Inferior parietal cortex (tissue), 1 donor: ENCODE results near the gene RELCH.
"Not testable (repeated sequence)": the region's sequence is repeated elsewhere in the genome, so short reads cannot be mapped to it uniquely, and the experiment has no call there.

Experiments
- DNase-seq: peaks from one replicate; pipeline ENCODE4 v3.0.0-alpha.2; 2016; ENCODE audit errors: extremely low spot score

Gene RELCH

GRCh38 chr18:62186774-62187542, at the start of gene RELCH, which contains the start of gene PIGN:
TSS of gene RELCH (plus strand) at chr18:62187255. CDS start at chr18:62187506, 251 bp downstream.
TSS of gene PIGN (minus strand) at chr18:62187056. CDS start at chr18:62161353, 25,703 bp downstream.
- peak; percentile 97 for DNase-seq

GRCh38 chr18:62138461-62139235, 48.4 kb upstream of the RELCH start:
- DNase-seq: no peak

- no peak for DNase-seq
Observed at GRCh38 chr18:62140259-62140658, 46.8 kb upstream of the RELCH start.

- DNase-seq: no peak
Observed at GRCh38 chr18:62144338-62144737, 42.7 kb upstream of the RELCH start.

- no peak for DNase-seq
Observed at GRCh38 chr18:62151068-62151771, 35.8 kb upstream of the RELCH start.

- DNase-seq: no peak
Observed at GRCh38 chr18:62152844-62153243, 34.2 kb upstream of the RELCH start.

GRCh38 chr18:62157843-62158242, 29.2 kb upstream of the RELCH start:
- no peak for DNase-seq

- DNase-seq: no peak
Observed at GRCh38 chr18:62164310-62164709, 22.7 kb upstream of the RELCH start.

GRCh38 chr18:62164855-62165487, 22.1 kb upstream of the RELCH start:
- no peak for DNase-seq

- no peak for DNase-seq
Observed at GRCh38 chr18:62165583-62165982, 21.5 kb upstream of the RELCH start.

GRCh38 chr18:62166524-62166923, 20.5 kb upstream of the RELCH start:
- not testable (repeated sequence) for DNase-seq

GRCh38 chr18:62170857-62171256, 16.2 kb upstream of the RELCH start:
- no peak for DNase-seq

GRCh38 chr18:62172298-62172697, 14.8 kb upstream of the RELCH start:
- DNase-seq: no peak

GRCh38 chr18:62175521-62175920, 11.5 kb upstream of the RELCH start:
- DNase-seq: no peak

GRCh38 chr18:62177271-62177670, 9.8 kb upstream of the RELCH start:
- DNase-seq: no peak

GRCh38 chr18:62179213-62179612, 7.8 kb upstream of the RELCH start:
- DNase-seq: no peak

GRCh38 chr18:62182220-62182619, 4.8 kb upstream of the RELCH start:
- DNase-seq: no peak

- DNase-seq: peak; percentile 79
Observed at GRCh38 chr18:62183578-62184195, 3.4 kb upstream of the RELCH start.

GRCh38 chr18:62186499-62186773, 619 bp upstream of the RELCH start:
- DNase-seq: no peak

GRCh38 chr18:62187543-62188510, 772 bp downstream of the RELCH start:
- DNase-seq: no peak
